HG02642 (cell line): Measurements from ENCODE around the gene NHSL1.
A peak's percentile ranks its signal among the peaks of the same experiment; 100 is the strongest.

ENCODE experiments used
- ATAC-seq: cut with Tn5 transposase; IDR thresholded peaks from one replicate; pipeline ENCODE4 v1.9.1; 2021; ENCODE audit warnings: mild to moderate bottlenecking; ENCODE audit not compliant: unreplicated experiment, poor library complexity

The NHSL1 gene

DNA sequence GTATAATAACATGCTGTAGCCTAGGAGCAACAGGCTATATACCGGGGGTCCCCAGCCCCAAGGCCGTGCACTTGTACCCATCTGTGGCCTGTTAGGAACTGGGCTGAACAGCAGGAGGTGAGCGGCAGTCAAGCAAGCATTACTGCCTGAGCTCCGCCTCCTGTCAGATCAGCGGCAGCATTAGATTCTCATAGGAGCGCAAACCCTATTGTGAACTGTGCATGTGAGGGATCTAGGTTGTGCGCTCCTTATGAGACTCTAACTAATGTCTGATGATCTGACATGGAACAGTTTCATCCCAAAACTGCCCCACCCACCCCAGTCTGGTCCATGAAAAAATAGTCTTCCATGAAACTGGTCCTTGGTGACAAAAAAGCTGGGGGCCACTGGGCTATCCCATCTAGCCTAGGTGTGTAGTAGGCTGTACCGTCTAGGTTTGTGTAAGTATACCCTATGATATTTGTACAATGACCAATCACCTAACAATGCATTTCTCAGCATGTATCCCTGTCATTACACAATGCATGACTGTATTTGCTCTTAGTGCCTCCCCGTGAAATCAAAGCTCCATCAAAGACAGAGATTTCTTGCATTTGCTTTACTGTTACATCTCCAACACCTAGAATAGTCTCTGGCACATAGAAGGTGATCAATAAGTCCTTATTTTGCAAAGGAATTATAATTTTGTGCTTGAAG is 30.8 kb downstream of the NHSL1 start:
- ATAC-seq = no peak

DNA sequence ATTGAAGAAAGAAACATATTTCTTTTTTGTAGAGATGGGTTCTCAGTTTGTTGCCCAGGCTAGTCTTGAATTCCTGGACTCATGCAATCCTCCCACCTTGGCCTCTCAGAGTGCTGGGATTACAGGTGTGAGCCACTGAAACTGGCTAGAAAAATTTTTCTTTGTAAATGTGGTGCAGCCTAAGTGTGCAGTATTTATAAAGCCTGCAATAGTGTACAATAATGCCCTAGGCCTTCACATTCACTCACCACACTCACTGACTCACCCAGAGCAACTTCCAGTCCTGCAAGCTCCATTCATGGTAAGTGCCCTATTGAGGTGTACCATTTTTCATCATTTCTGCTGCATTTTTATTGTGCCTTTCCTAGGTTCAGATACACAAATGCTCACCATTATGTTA is 31.4 kb downstream of the NHSL1 start:
- ATAC-seq = no peak

DNA sequence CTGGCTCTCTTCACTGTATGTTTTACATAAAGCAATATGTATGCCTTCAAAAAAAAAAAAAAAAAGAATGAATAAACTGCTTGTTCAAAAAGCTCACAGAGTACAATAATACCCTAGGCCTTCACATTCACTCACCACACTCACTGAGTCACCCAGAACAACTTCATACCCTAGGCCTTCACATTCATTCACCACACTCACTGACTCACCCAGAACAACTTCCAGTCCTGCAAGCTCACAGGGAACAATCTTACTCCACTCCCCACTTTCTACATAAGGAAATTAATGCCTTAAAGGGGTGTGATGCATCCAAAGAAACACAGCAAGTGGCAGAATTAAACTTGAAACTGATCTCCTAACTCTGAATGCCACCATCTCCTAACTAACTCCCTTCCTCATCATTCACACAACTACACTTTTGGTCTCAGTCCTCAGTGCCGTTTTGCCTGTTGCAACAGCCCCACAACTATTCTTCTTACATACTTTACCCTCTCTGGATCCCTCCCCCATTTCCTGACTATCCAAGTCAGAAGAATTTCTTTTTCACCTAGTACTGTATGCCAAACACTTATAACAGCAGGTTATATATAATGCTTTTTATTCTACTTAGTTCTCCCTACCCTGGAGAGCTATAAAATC is 34.2 kb downstream of the NHSL1 start:
- ATAC-seq = no peak

DNA sequence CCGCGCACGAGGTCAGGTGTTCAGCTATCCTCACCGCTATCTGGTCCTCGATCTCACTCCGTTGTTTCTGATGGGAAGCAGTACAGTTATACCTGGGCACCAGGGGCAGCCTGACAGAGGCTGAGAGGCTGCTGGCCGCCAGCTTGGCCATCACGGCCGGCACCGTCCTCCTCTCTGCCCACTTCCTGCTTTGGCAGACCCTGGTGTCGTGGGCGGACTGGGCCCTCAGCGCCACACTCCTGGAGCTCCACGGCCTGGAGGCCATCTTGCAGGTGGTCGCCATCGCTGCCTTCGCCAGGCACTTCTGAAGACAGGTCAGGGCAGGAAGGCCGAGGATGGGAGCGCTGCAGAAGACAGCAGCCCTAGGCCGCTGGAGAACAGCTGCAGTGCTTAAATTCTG is 35.2 kb downstream of the NHSL1 start:
- ATAC-seq = no peak

DNA sequence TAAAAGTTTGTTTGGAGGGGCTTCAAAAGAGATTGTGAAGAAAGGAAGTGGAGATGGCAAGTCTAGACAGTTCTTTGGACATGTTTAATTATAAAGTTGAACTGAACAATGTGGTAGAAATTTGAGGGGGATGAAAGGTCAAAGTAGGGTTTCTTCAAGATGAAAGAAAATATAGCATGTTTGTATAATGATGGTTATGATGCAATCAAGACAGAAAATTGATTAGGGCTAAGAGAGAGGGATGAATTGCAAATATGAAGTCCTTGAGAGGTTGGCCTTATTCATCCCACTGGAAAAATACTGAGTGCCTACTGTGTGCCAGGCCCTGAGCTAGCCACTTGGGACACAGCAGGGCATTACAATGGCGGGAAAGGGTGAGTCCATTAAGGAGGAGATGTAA is 37.6 kb downstream of the NHSL1 start:
- ATAC-seq = no peak

DNA sequence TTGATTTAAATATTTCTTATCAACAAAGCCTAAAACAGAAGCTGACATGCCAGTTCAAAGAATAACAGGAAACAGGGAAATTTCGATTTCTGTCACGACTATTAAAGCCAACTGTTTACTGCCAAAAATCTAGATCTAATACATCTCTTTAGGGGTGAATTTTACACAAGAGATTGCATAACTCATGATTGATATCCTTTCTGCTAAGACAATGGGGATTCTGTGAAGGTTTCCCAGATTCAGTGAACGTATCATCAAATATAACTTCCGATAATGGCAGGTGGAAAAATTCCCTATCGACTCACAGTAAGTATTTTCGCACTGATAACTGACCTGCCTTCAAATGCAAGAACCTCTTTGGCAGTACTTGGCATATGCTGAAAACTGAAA is 42.9 kb downstream of the NHSL1 start:
- ATAC-seq = no peak

DNA sequence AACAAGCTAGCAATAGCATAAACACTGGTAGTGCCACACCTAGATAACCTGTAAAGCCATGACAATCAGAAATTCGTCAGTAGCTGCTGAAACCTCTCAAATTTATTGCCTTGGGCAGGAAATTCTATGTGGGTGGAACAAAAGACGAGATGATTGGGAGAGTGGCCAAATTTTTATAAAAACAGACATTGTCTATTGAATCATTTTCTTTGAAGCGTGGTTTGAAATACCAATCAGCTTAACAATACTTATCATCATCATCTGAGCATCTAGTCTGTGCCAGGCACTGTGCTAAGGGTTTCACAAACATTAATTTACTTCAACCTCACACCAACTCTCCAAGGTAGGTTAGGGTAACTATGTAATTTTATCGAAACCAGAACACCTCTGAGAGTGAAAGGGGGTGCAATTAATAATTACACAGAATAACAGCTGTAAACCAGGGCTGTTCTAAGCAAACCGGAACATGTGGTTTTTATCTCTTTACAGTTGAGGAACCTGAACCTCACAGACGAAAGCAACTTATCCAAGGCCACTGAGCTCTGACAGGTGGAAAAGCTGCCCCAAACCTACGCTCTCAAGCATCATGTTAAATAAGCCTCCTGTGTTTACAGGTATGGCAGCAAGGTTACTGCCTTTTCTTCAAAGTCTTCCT is 43.4 kb downstream of the NHSL1 start:
- peak; percentile 93 for ATAC-seq

DNA sequence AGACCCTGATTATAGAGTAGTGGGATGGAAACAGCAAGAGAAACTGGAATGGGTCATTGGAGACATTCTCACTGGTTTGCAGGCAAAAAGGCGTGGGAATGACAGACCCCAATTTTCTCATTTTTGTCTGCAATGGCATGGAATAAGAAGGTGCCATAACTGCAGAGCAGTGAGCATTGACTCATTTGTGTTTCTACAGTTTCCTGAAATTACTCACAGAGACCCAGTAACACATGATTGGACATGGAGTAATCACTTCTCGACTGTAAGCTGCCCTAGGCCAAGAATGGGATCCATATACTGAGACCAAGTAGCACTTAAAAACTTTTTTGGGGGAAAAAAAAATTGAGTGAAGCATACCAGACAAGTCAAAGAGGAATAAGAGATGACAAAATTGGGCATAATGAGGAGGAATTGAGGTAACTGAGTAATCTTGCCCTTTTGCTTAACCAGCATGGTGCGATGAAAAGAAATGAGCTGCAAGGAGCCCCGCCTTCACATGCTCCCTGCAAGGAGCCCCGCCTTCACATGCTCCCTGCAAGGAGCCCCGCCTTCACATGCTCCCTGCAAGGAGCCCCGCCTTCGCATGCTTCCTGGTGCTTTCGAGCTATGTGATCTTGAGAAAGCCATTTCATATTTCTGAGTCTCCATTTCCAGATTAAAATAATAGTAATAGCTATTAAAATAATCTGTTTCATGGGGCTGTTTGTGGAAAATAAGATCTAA is 44.1 kb downstream of the NHSL1 start:
- peak; percentile 42 for ATAC-seq

DNA sequence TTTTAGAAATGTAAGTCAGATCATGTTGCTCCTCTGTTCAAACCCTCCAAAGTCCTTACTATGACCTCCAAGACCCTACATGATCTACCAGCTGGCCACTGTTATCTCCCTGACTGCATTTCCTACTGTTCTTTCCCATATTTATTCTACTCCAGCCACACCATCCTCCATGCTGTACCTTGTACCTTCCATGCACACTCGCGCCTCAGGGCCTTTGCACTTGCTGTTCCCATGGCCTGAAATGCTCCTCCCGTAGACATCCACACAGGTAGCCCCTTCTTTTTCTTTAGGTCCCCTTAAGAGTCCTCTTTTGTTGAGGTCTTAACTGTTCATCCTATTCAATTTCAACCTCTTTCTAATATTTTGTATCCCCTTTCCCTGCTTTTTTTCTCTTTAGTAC is 48.3 kb downstream of the NHSL1 start:
- ATAC-seq = no peak

DNA sequence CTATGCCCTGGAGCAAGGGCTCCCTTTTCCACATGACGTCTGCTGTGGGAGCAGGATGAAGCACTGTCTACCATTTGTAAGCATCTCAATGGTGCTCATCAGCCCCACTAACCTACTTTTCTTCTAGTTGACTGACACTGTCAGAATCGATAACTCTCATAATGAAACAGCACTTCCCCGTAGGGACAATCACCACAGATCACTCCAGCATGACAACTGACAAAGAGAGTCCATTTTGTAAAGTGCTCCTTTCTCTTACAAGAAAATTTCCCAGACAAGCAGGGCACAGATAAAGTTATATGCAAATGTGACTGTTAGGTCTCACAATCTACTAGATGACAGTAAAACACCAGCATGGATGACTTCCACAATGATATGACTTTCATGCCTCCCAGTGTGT is 48.8 kb downstream of the NHSL1 start:
- peak; percentile 64 for ATAC-seq

DNA sequence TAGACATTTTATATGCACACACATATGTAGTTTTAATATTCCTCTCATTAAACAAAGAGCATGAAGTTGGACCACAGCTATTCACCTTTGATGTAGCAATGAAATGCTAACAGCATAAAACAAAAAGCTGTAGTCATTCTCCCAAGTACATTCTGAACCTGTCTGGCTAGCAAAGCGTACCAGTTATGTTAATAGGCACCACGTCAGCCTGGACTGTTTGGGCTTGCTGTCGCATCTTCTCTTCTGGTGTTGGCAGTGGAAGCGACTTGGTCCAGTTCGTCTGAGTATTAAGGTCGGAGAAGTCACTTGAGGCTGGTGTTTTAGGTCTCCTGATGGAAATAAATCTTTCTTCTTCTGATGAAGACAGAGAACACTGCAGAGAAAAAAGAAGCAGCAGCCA is 52.5 kb downstream of the NHSL1 start:
- ATAC-seq = no peak

DNA sequence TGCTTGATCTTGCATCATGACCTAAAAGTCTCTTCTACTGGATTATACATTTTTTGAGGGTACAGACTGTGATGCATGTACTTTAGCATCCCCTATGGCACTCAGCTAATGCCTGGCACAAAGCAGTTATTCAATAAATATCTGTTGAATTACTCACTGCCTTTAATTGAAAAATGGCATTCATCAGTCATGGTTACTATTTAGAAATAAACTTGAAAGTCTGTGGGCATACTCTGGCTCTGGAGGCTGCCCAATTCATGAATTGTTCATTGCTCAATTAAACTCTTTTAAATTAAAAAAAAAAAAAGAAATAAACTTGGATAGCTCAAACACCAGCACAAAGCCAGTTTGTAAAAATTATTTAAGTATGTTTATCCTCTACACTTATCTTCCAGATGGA is 55.3 kb downstream of the NHSL1 start:
- ATAC-seq = no peak

DNA sequence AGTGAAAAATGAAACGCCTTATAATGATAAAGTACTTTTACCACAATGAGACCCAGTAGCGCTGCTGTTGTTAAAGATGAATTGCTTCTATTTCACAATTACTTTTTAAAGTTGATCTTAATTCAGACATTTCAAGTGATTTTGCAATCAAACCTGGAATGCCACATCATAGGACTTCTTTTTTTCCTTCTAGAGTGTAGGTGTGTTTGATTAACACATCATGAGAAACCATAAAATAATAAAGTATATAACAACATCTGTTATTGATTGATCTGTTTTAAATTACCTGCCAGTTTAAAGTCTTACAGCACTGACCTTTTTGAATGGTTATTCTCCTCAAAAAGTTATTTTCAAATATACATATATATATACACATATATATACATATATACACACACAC is 56.6 kb downstream of the NHSL1 start:
- ATAC-seq = no peak

DNA sequence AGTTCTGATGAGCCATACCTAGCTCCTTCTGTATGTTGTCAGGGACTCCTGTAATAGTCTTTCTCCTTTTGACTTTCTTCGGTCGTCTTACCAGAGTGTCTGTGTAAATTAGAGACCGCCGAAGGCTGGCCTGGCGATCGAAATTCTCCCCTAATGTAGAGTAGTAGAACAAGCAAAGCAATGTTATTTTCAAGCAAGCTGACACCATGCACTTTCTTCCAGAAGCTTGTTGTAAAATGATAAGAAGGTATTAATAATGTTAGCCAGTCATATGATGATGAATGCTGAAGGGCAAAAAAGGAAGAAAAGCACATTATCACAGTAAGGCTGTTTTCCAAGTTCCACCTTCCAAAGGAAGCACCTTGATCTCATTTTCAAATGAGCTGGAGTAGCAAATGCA is 57.3 kb downstream of the NHSL1 start:
- no peak for ATAC-seq

DNA sequence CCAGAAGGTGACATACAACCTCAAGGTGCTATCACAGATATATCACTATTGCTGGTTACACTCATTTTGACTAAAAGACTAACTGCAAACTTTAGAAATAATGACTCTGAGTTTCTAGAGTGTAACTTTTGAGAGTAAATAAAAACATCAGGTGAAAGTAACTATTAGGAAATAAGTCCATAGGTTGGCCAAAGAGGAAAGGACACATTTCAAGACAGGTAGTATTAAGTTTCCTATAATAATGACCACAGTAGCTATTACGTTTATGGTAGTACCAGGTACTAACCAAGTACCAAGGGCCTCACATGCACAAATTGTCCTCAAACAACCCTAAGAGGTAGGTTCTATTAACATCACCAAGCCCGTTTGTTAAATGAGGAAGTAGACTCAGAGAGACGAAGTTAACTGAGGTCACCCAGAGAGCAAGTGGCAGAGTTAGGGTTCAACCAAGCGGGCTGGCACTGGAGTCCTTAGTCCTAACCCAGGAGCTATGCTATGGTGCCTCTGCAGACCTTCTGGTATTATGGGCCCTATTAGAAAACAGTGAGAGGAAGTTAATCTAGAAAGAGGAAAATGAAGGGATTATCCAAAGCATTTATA is 58.4 kb downstream of the NHSL1 start:
- ATAC-seq = no peak

DNA sequence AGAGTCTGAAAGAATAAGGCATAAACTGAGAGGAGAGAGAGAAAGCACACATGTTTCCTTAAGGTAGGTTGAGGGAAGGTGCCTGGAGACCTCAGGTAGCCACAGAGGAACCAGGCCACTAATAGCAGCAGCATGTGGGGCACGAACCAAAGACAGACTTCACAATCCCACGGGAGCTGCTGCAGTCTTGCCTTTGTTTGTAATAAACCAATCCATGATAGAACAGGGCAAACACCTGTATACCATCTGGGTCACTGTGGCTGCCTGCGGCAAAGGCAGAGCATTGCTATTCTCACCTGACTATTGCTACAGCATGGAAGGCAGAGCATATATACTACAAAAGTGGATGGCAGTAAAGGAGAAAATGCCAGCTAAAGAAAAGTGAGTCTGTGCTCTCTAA is 59.0 kb downstream of the NHSL1 start:
- ATAC-seq = no peak

DNA sequence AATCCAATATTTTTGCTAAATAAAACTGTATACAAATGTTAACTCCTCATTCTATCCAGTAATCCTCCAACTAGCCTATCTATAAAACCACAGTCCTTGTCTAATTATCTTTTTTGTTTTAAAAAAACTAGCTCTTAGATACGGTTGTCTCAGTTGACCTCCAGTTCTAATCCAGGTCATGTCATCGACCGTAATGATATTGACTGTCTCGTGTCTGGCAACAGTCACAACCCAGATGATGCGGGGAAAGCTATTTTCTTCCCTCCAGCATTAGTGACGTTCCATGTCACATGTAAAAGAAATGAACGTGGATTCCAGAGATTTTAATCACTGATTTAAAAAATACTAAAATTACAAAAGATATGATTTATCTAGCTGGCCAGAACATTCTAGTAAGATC is 59.7 kb downstream of the NHSL1 start:
- ATAC-seq = no peak

DNA sequence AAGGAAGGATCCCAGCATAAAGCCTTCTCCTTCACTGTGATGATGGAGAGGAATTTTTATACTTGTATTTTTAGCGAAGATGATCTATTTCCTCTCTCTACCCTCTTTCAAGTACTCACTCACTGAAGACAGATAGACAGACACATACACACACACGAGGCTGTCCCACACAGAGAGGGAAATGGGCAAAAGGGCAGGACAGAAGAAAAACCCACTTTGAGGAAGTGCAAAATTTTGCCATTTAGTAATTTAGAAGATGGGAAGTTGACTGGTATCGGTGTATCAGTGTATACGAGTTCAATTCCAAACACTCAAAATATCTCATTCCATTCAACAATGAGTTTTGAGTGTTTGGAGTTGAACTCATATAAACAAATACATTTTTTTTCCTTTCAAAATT is 64.4 kb downstream of the NHSL1 start:
- no peak for ATAC-seq

DNA sequence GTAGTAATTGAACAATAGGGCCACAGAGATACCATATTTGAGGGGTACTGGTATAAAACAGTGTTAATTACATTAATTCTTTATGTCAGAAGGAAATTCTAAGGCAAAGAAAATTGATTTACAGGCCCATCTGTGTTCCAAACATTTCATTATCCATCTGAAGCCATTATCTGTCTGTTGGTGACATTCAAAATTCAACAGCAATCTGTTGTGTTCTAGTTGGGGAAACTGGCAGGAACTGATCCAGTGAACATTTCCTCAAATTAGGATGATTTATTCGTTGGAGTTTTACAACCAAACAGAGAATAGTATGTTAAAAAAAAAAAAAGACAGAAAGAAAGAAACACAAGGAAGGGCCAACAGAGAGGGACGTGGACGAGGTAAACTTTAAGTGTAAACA is 65.2 kb downstream of the NHSL1 start:
- no peak for ATAC-seq

DNA sequence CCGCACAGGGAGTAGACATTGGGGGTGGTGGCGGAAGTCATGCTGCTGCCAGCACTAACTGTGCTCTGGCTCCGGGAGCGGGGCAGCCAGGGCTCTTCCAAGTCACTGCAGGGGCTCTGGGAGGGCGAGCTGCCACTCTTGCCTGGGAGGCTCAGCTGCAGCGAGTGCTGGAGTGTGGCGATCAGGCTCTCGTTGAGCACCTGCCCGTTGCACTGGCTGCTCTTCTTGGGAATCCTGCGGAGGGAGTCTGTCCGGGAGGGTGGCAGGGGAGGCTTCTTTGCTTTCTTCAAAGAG is 67.3 kb downstream of the NHSL1 start:
- ATAC-seq = no peak
